ENCODE measurements around the gene SAMD5.

The SAMD5 gene

DNA sequence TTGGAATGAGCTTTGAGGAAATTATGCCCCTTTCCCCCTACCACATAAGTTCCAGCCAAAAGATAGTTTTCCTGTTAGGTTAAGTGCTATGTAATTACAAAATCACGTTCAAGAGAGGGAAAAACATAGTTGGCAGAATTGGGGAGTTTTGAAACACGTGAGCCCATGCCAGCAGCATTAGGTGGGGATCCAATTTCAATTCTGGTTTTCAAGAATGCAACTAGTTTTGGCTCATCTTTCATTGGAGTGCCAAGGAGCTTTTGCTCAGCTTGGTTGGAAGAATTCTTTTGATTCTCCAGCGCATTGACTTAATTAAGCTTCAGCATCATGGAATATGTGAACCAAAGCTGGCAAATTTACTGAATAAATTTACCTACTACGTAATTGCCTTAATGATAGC lies 95.9 kb downstream of the SAMD5 start:
- Mint-ChIP-seq H3K9me3 (no peaks in the 10 kb centered on the region), H3K36me3 (ENCODE audit: low read depth) (no peaks in the 10 kb centered on the region), H3K27me3 (ENCODE audit: low read depth) (no peaks in the 10 kb centered on the region), H3K4me1 (ENCODE audit: low read depth) (no peaks in the 10 kb centered on the region), H3K27ac (no peak overlapping the region), H3K4me3 (no peak overlapping the region)

DNA sequence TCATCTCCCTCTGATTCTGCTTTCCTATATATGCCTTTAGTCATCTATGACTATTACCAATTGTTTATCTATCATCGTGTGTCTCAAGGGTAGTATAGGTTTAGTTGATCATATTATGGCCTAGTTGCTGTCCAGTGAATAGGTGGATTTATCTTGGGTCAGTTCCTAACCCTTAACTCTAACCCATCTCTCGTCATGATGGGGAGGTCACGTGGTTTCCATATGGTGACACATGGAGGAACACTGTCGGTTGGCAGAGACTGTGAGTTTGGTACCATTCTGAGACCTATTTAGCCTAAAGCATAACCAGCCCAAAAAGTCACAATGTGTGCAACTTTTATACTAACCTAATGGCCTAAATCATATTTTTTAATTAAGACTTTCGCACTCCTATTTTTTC lies 103.5 kb downstream of the SAMD5 start:
- Mint-ChIP-seq H3K27ac (no peak overlapping the region), H3K36me3 (ENCODE audit: low read depth) (no peaks in the 10 kb centered on the region), H3K27me3 (ENCODE audit: low read depth) (no peaks in the 10 kb centered on the region), H3K9me3 (no peaks in the 10 kb centered on the region), H3K4me1 (ENCODE audit: low read depth) (no peaks in the 10 kb centered on the region), H3K4me3 (no peak overlapping the region)

DNA sequence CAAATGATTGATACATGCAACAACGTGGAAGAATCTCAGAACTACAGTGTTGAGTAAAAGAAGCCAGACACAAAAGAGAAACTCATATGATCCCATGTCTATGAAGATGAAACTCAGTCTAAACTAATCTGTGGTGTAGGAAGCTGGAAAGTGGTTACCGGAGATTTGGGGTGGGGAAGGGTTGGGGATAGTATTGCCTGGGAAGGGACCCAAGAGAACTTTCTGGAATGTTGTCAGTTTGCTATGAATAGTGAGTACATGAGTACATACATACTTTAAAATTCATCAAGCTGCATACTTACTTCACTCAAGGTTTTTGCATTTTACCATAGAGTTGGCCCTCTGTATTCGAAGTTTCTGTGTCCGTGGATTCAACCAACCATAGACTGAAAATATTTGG lies 106.0 kb downstream of the SAMD5 start:
- H3K4me1 Mint-ChIP-seq (ENCODE audit: low read depth), result no peaks in the 10 kb centered on the region
- H3K4me3 Mint-ChIP-seq, result no peak overlapping the region
- no peaks in the 10 kb centered on the region for H3K27me3 Mint-ChIP-seq (ENCODE audit: low read depth)
- H3K36me3 Mint-ChIP-seq (ENCODE audit: low read depth), result no peaks in the 10 kb centered on the region
- H3K27ac Mint-ChIP-seq, result no peak overlapping the region
- H3K9me3 Mint-ChIP-seq, result no peaks in the 10 kb centered on the region

DNA sequence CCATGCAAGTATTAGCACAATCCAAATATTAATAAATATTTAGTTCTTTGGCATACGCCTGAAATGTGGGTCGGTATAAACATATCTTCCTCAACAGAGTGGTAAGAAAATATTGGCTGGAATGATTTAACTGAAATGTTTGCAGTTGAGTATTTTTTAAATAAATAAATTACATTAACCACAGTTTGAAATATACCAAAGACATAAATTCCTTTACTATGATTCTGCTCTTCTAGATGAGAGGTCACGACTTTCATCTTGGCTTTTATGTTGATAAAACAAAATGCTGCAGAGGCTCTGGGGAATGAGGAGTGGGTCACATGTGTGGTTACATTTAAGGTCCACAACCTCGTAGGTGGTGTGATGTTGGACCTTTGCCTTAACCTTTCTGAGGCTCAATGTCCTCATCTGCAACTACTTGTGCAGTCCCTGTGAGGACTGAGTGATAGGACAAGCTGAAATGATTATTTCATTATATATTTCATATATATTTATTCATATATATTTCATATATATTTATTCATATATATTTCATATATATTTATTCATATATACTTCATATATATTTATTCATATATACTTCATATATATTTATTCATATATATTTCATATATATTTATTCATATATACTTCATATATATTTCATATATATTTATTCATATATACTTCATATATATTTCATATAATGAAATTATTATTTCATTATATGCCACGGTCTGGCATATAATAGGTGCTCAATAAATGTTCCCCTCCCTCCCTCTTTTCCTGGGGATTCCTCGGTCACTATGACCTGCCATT lies 107.4 kb downstream of the SAMD5 start:
- Mint-ChIP-seq H3K27ac (no peak overlapping the region), H3K4me3 (no peak overlapping the region), H3K4me1 (ENCODE audit: low read depth) (no peaks in the 10 kb centered on the region), H3K27me3 (ENCODE audit: low read depth) (no peaks in the 10 kb centered on the region), H3K36me3 (ENCODE audit: low read depth) (no peaks in the 10 kb centered on the region), H3K9me3 (no peaks in the 10 kb centered on the region)

DNA sequence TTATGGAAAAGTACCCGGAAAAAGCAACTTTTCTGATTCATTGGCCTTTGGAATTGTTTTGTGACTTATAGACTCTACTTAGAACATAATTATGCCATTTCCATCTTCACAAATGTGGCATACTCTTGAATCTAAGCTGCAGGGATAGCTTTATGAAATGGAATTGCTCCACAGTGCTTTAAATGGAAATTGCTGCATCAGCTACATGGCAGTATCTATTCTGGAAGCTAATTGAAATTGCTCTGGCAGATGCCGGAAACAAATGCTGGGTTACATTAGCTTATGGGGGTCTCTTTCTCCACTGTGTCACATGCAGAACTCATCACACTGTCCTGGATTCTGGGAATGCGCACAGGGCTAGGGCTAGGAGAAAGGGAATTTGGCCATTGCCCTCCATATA lies 108.9 kb downstream of the SAMD5 start:
- H3K4me3 Mint-ChIP-seq, result no peak overlapping the region
- no peaks in the 10 kb centered on the region for H3K9me3 Mint-ChIP-seq
- H3K27me3 Mint-ChIP-seq (ENCODE audit: low read depth), result no peaks in the 10 kb centered on the region
- H3K36me3 Mint-ChIP-seq (ENCODE audit: low read depth), result no peaks in the 10 kb centered on the region
- no peaks in the 10 kb centered on the region for H3K4me1 Mint-ChIP-seq (ENCODE audit: low read depth)
- no peak overlapping the region for H3K27ac Mint-ChIP-seq

DNA sequence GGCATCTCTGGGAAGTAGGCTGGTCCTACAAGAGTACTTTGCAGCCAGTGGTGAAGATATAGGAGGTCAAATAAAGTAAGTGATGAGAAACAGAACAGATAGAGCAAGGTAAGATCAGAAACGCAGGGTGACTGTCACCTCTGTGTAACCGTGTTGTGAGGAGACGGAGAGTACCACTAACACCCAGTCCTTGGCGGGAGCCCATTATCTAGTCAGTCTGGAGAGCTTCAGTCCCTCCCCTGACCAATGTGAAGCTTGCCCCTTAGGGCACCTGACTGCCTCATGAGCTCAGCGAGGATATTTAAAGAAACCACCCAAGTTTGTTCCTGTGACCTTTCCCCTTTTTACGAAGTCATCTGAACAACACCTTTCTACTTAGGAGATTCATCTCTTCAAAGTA lies 110.0 kb downstream of the SAMD5 start:
- Mint-ChIP-seq H3K9me3 (no peaks in the 10 kb centered on the region), H3K4me3 (no peak overlapping the region)

DNA sequence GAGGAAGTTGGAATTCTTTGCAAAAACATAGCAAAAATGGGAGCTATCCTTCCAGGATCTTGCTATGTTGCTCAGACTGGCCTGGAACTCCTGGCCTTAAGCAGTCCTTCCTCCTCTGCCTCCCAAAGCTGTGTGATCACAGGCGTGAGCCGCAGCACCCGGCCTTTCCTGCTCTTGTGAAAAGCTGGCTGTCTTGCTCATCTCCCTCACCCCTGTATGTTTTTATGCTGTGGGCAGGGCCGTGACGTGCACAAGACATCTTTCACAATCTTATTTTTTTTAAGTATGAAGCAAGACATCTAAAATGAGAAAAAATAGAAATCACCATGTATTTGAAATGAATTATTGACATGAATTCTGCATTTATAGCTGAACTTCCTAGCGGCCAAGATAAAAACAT lies 110.4 kb downstream of the SAMD5 start:
- H3K27ac Mint-ChIP-seq, result no peak overlapping the region
- H3K36me3 Mint-ChIP-seq (ENCODE audit: low read depth), result no peaks in the 10 kb centered on the region
- no peaks in the 10 kb centered on the region for H3K27me3 Mint-ChIP-seq (ENCODE audit: low read depth)

More for the DNA sequence above, 110.0 kb downstream of the SAMD5 start:
- H3K27ac Mint-ChIP-seq, result no peak overlapping the region
- H3K27me3 Mint-ChIP-seq (ENCODE audit: low read depth), result no peaks in the 10 kb centered on the region
- H3K4me1 Mint-ChIP-seq (ENCODE audit: low read depth), result no peaks in the 10 kb centered on the region
- no peaks in the 10 kb centered on the region for H3K36me3 Mint-ChIP-seq (ENCODE audit: low read depth)

More for the DNA sequence above, 110.4 kb downstream of the SAMD5 start:
- no peaks in the 10 kb centered on the region for H3K9me3 Mint-ChIP-seq
- no peak overlapping the region for H3K4me3 Mint-ChIP-seq
- no peaks in the 10 kb centered on the region for H3K4me1 Mint-ChIP-seq (ENCODE audit: low read depth)
